HL-60 (cell line): ENCODE results near the gene ALKBH6.

ENCODE experiments used
- GABPA ChIP-seq: IDR thresholded peaks from 2 replicates; pipeline ENCODE4 v1.6.1; 2012; ENCODE audit warnings: low read depth
- POLR2AphosphoS5 ChIP-seq: IDR thresholded peaks from 2 replicates; pipeline ENCODE4 v1.6.1; 2012; ENCODE audit warnings: low read depth
- REST ChIP-seq: IDR thresholded peaks from 2 replicates; pipeline ENCODE4 v1.6.1; 2012; ENCODE audit warnings: low read depth; ENCODE audit not compliant: insufficient replicate concordance
- SPI1 ChIP-seq: IDR thresholded peaks from 2 replicates; pipeline ENCODE4 v1.6.1; 2012; ENCODE audit warnings: low read depth, mild to moderate bottlenecking, borderline replicate concordance
- TF ChIP-seq, protein P1 (sequence below): IDR thresholded peaks from one replicate; pipeline ENCODE4 v1.5.1; 2011; ENCODE audit warnings: low read length, control low read depth, inconsistent platforms; ENCODE audit not compliant: insufficient read depth

DNA sequence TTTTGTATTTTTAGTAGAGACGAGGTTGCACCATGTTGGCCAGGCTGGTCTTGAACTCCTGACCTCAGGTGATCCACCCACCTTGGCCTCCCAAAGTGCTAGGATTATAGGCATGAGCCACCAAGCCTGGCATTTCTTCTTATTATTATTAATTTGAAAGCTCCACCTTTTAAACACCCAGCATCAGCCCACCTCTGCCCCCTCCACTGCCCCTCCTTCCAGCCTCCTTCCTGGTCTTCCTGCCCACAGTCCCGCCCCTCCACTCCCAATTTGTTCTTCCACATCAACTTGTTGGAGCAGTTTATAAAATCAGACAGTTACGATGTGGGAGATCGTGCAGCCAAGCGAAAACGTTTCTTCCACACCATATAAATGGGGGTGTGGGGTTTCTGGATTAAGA, 26.5 kb upstream of the ALKBH6 start:
- TF ChIP-seq SPI1 (no peak), POLR2AphosphoS5 (no peak), GABPA (no peak), REST (no peak)
- TF ChIP-seq, protein P1, sequence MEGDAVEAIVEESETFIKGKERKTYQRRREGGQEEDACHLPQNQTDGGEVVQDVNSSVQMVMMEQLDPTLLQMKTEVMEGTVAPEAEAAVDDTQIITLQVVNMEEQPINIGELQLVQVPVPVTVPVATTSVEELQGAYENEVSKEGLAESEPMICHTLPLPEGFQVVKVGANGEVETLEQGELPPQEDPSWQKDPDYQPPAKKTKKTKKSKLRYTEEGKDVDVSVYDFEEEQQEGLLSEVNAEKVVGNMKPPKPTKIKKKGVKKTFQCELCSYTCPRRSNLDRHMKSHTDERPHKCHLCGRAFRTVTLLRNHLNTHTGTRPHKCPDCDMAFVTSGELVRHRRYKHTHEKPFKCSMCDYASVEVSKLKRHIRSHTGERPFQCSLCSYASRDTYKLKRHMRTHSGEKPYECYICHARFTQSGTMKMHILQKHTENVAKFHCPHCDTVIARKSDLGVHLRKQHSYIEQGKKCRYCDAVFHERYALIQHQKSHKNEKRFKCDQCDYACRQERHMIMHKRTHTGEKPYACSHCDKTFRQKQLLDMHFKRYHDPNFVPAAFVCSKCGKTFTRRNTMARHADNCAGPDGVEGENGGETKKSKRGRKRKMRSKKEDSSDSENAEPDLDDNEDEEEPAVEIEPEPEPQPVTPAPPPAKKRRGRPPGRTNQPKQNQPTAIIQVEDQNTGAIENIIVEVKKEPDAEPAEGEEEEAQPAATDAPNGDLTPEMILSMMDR = no peak
